MG63 (cell line): ENCODE measurements around the gene SGTA. TPM values are rescaled to one million over a fixed set of nuclear protein-coding genes. Genes with fewer than 3 reads are reported as not detected.

Experiments
- total RNA-seq: library from RNA; depleted of rRNA; stranded (reverse); fragments of >200 nt; shearing (Covaris generic); gene quantifications from 2 replicates; pipeline ENCODE4 v1.2.3, GENCODE V29; 2014; ENCODE audit warnings: low replicate concordance; rRNA removed

The SGTA gene
- total RNA-seq, 1 experiment from 2014 or later, result 87.7 TPM

Other genes with a start within 250 kb of the SGTA start
- 0.20 TPM in 1 of 2 replicates, not detected in the other for gene GNG7, start 80.6 kb downstream of the SGTA start, total RNA-seq
- gene DIRAS1, start 61.9 kb downstream of the SGTA start, total RNA-seq, result 8.9 and 11.6 TPM in 2 replicates
- 36.4 and 42.7 TPM in 2 replicates for gene SLC39A3, start 43.3 kb downstream of the SGTA start, total RNA-seq
- 127 and 179 TPM in 2 replicates for gene THOP1, start 2.2 kb upstream of the SGTA start, total RNA-seq
- 1.2 and 2.4 TPM in 2 replicates for gene ZNF554, start 36.6 kb upstream of the SGTA start, total RNA-seq
- gene ZNF555, start 58.2 kb upstream of the SGTA start, total RNA-seq, result 0.92 and 4.5 TPM in 2 replicates
- gene ZNF556, start 84.1 kb upstream of the SGTA start, total RNA-seq, result 0.07 and 0.13 TPM in 2 replicates
- gene ZNF57, start 117.7 kb upstream of the SGTA start, total RNA-seq, result 2.2 and 3.3 TPM in 2 replicates
- 5.0 and 6.8 TPM in 2 replicates for gene ZNF77, start 161.7 kb upstream of the SGTA start, total RNA-seq
- gene TLE6, start 194.3 kb upstream of the SGTA start, total RNA-seq, result not detected in 2 replicates
- gene TLE2, start 246.0 kb upstream of the SGTA start, total RNA-seq, result 1.5 and 4.1 TPM in 2 replicates